Ishikawa (cell line): ENCODE results near the gene CMAS.

Experiments used
- CEBPB ChIP-seq: IDR thresholded peaks from 2 replicates; pipeline ENCODE4 v1.6.1; 2012
- CREB1 ChIP-seq: IDR thresholded peaks from 2 replicates; pipeline ENCODE4 v1.6.1; 2012; ENCODE audit warnings: low read depth
- EGR1 ChIP-seq: IDR thresholded peaks from 2 replicates; pipeline ENCODE4 v1.6.1; 2012
- EP300 ChIP-seq: IDR thresholded peaks from 2 replicates; pipeline ENCODE4 v1.6.1; 2012; ENCODE audit warnings: borderline replicate concordance
- FOXM1 ChIP-seq: IDR thresholded peaks from 2 replicates; pipeline ENCODE4 v1.6.1; 2012; ENCODE audit warnings: low read depth, borderline replicate concordance
- REST ChIP-seq: IDR thresholded peaks from 2 replicates; pipeline ENCODE4 v1.6.1; 2012; ENCODE audit warnings: low read depth, mild to moderate bottlenecking
- TAF1 ChIP-seq: IDR thresholded peaks from 2 replicates; pipeline ENCODE4 v1.6.1; 2012; ENCODE audit warnings: low read depth, mild to moderate bottlenecking
- TCF12 ChIP-seq: IDR thresholded peaks from 2 replicates; pipeline ENCODE4 v1.6.1; 2012; ENCODE audit warnings: low read depth
- TEAD4 ChIP-seq: IDR thresholded peaks from 2 replicates; pipeline ENCODE4 v1.6.1; 2012
- YY1 ChIP-seq: IDR thresholded peaks from 2 replicates; pipeline ENCODE4 v1.6.1; 2012; ENCODE audit warnings: low read depth
- ZBTB7A ChIP-seq: IDR thresholded peaks from 2 replicates; pipeline ENCODE4 v1.6.1; 2012; ENCODE audit warnings: low read depth
- TF ChIP-seq, protein P1 (sequence below): IDR thresholded peaks from 2 replicates; pipeline ENCODE4 v1.6.1; 2012
- TF ChIP-seq, protein P2 (sequence below): IDR thresholded peaks from 2 replicates; pipeline ENCODE4 v1.6.1; 2012

DNA sequence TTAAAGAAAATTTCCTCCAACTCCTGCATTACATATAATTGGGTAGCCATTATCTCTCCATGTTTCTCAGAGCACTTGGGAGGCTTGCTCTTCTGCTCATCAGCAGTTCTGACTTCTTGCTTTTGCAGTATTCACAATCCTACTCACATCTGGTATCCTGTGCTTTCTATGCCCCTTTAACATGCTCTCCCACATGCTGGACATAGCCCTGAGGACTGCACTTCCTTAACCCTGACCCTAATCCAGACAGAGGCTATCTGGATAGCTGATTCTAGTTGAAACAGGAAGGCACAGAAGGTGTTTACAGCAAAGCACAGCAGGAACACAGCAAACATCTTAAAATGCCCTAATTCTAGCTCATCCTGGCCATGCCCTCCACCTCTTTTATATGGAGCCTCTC lies 7.3 kb upstream of the CMAS start:
- TF ChIP-seq TEAD4 (no peak), YY1 (no peak), REST (no peak), ZBTB7A (no peak), EGR1 (no peak), EP300 (no peak), TAF1 (no peak), CREB1 (no peak), FOXM1 (no peak), CEBPB (no peak), TCF12 (no peak)
- TF ChIP-seq, protein P1, sequence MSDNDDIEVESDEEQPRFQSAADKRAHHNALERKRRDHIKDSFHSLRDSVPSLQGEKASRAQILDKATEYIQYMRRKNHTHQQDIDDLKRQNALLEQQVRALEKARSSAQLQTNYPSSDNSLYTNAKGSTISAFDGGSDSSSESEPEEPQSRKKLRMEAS: no peak
- TF ChIP-seq, protein P2, sequence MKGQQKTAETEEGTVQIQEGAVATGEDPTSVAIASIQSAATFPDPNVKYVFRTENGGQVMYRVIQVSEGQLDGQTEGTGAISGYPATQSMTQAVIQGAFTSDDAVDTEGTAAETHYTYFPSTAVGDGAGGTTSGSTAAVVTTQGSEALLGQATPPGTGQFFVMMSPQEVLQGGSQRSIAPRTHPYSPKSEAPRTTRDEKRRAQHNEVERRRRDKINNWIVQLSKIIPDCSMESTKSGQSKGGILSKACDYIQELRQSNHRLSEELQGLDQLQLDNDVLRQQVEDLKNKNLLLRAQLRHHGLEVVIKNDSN: no peak
